SK-N-DZ (cell line): ENCODE data around the gene NUBPL.
"Not testable (repeated sequence)": the region's sequence is repeated elsewhere in the genome, so short reads cannot be mapped to it uniquely, and the experiment has no call there.

Source experiments
- DNase-seq: peaks from one replicate; pipeline ENCODE4 v3.0.0-alpha.2; 2015; ENCODE audit warnings: low spot score

The NUBPL gene

DNA sequence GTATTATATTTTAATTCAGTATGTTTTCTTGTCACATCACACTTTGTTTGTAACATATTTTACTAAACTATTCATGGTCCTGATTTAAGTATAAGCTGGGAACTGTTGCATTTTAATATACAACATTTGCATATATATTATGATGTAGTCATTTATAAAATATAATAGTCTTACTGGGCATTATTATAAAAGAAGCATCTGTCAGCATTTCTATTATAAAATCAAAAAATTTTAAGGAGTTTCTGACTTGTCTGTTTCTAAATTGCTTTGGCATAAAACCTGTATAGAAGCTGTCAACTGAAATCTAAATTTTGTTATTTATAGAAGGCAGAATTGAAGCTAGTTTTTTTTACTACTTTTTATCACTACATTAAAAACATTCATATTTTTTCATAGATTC, 166.6 kb downstream of the NUBPL start:
- DNase-seq = no peak

DNA sequence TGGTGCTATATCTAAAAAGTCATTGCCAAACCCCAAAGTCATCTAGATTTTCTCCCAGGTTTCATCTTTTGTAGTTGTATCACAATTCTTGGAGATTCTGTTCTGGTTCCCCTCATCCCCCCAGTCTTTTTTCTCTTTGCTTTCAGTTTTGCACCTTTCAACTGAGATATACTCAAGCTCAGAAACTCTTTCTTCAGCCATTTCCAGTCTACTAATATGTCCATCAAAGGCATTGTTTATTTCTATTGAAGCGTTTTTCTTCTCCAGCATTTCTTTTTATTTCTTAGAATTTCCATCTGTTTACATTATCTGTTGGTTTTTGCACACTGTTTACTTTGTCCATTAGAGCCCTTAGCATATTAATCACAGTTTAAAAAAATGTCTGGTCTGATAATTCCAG, 179.5 kb downstream of the NUBPL start:
- no peak for DNase-seq

- DNase-seq = no peak
Measured at GRCh38 chr14:31745741-31746140, 184.5 kb downstream of the NUBPL start.

- DNase-seq = no peak
Measured at GRCh38 chr14:31746326-31746725, 185.1 kb downstream of the NUBPL start.

DNA sequence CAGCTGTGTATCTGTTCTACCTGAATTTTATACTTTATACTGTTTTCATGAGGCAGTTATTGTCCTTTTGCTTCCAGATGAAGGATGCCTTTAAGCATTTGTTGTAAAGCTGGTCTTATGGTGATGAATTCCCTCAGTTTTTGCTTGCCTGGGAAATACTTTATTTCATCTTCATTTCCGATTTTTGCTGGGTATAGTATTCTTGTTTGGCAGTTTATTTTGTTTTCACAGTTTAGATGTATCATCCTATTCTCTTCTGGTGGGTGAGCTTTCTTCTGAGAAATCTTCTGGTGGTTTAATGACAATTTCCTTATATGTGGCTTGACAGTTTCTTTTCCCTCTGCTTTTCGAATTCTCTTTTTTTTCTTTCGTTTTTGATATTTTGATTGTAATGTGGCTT, 188.1 kb downstream of the NUBPL start:
- no peak for DNase-seq

DNA sequence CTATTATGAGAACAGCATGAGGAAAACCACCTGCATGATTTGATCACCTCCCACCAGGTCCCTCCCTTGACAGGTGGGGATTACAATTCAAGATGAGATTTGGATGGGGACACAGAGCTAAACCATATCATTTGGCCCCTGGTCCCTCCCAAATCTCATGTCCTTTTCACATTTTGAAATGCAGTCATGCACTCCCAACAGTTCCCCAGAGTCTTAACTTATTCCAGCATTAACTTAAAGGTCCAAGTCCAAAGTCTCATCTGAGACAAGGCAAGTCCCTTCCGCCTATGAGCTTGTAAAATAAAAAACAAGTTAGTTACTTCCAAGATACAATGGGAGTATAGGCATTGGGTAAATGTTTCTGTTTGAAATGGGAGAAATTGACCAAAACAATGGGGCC, 189.8 kb downstream of the NUBPL start:
- DNase-seq = not testable (repeated sequence)

- DNase-seq = no peak
Measured at GRCh38 chr14:31752867-31753661, 191.9 kb downstream of the NUBPL start.

- DNase-seq = no peak
Measured at GRCh38 chr14:31758941-31759340, 197.7 kb downstream of the NUBPL start.

DNA sequence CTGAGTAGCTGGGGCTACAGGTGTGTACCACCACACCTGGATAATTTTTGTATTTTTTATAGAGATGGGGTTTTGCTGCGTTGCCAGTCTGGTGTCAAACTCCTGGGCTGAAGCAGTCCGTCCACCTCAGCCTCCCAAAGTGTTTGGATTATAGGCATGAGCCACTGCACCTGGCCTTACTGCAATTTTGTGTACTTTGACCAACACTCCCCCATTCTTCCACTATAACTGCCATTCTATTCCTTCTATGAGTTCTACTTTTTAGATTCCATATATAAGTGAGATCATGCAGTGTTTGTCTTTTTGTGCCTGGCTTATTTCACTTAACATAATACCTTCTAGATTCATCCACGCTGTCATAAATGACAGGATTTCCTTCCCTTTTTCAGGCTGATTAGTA, 199.1 kb downstream of the NUBPL start:
- DNase-seq = no peak

GRCh38 chr14:31761325-31761724, 200.1 kb downstream of the NUBPL start:
- DNase-seq = no peak

DNA sequence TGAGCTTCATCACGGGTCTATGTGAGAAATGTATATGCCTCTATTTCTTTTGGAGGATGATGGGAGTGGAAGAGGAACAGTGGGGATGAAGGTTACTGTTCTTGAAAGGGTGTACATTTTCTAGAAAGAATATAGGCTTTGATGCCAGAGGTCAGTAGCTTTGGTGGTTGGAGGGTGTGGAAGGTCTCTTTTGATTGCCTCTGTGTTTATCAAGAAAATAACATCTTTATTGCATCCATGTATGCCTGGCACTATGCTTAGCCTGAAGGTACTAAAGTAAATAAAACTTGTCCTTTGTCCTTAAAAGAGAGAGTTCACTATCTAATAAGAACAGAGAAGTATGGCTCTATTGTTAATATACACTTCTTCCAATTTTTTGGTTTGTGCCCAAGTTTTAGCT, 201.8 kb downstream of the NUBPL start:
- DNase-seq = no peak

GRCh38 chr14:31766315-31766892, 205.2 kb downstream of the NUBPL start:
- no peak for DNase-seq

- no peak for DNase-seq
Measured at GRCh38 chr14:31768355-31768754, 207.2 kb downstream of the NUBPL start.

DNA sequence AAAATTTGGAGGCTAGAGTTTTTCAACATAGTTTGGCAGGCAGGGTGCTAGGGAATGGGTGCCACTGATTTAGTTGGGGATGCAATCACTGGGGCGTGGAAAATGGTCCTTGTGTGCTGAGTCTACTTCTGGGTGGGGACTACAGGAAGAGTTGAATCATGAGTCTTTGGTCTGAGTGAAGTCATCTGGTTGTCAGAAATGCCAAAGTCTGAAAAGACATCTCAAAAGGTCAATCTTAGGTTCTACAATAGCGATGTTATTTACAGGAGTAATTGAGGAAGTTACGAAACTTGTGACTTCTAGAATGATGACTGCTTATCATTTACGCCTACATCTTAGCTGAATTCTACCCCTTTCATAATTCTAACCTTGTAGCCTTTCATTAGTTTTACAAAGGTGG, 209.1 kb downstream of the NUBPL start:
- no peak for DNase-seq

GRCh38 chr14:31774567-31774966, 213.4 kb downstream of the NUBPL start:
- no peak for DNase-seq

DNA sequence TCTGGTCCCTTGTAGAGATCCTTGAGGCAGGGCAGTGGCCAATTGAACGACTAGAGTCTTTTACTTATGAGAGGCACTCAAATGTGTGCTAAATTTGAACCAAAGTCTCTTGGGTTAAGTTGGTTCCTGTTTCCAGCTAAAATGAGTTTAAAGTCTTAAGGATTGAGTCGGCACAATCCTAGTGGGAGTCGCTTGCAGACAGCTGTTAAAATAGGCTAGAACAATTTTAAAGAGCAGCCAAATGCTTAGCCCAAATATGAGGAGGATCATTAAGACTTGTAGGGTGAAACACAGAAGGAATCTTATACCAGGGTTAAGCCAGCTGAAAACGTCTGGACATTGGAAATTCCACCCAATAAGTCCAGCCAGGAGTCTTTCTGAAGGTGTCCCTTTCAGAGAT, 216.1 kb downstream of the NUBPL start:
- DNase-seq = no peak

- peak; percentile 20 for DNase-seq
Measured at GRCh38 chr14:31781578-31781977, 220.4 kb downstream of the NUBPL start.

- DNase-seq = no peak
Measured at GRCh38 chr14:31785574-31785973, 224.4 kb downstream of the NUBPL start.

DNA sequence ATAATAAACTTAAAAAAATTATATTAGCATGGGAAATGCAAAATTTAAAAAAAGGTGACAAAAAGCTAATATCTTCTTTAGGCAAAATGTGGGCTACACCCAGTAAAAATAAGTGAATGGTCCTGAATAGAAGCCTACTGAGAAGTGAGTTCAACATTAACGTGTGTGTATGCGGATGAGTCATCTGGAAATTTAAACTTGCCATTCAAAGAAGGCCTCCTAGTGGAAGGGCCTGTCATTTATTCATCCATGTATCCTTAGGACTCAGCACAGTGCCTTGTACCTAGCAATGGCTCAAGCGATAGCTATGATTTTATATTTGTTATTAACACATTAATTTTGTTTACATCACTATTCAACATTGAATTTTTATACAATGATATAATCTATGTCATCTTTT, 226.2 kb downstream of the NUBPL start:
- no peak for DNase-seq

- no peak for DNase-seq
Measured at GRCh38 chr14:31788340-31788739, 227.1 kb downstream of the NUBPL start.

- DNase-seq = no peak
Measured at GRCh38 chr14:31792726-31793125, 231.5 kb downstream of the NUBPL start.

GRCh38 chr14:31797946-31798345, 236.7 kb downstream of the NUBPL start:
- not testable (repeated sequence) for DNase-seq

GRCh38 chr14:31802838-31803237, 241.6 kb downstream of the NUBPL start:
- DNase-seq = no peak

- DNase-seq = no peak
Measured at GRCh38 chr14:31806249-31806648, 245.0 kb downstream of the NUBPL start.
